ENCODE results near the gene CACNA1S.
A peak's percentile ranks its signal among the peaks of the same experiment; 100 is the strongest.

The CACNA1S gene

DNA sequence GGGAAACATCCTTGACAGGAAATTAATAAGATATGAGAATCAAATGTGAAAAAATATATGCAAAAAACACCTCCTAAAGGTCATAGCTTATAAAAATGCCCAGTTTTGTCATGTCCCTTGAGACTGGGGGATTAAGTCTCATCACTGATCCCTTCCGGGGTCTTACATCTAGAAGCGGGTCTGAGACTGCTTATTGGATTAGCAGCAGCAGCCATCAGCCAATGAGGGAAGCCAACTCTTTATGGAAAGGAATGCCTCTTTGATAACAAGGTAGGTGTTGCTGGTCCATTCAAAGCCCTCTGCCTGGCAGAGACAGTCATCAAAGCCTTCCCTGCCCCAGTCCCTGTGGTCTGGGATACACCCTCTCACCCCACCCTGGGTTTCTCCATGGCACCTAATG is 3.9 kb upstream of the CACNA1S start:
- FAIRE-seq: no peak
- DNase-seq (ENCODE audit: low spot score): no peak

DNA sequence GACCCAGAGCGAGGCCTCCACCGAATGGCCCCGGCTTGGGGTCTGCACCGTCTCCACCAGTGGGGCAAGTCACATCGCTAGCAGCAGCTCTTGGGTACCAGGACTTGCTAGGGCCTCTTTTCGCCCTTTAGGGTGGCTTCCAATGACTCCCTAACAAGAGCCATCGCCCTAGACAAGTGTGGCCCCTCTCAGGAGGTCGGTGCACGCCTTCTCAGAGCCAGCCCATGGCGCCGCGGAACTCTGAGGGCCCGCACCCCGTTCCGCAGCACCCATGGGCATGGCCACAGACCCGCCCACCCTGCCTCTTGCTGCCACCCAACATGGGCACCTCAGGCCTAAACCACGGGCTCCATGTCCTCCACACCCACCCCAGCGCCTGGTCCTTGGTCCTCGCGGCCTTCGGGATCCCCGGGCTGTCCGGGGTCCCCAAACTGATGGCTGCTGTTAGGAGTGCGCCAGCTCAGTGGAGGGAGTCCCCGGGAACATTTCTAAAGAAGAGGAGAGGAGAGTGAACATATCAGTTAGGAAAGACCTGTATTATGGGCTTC is 3.2 kb upstream of the CACNA1S start:
- FAIRE-seq (no peak), DNase-seq (ENCODE audit: low spot score) (no peak)

DNA sequence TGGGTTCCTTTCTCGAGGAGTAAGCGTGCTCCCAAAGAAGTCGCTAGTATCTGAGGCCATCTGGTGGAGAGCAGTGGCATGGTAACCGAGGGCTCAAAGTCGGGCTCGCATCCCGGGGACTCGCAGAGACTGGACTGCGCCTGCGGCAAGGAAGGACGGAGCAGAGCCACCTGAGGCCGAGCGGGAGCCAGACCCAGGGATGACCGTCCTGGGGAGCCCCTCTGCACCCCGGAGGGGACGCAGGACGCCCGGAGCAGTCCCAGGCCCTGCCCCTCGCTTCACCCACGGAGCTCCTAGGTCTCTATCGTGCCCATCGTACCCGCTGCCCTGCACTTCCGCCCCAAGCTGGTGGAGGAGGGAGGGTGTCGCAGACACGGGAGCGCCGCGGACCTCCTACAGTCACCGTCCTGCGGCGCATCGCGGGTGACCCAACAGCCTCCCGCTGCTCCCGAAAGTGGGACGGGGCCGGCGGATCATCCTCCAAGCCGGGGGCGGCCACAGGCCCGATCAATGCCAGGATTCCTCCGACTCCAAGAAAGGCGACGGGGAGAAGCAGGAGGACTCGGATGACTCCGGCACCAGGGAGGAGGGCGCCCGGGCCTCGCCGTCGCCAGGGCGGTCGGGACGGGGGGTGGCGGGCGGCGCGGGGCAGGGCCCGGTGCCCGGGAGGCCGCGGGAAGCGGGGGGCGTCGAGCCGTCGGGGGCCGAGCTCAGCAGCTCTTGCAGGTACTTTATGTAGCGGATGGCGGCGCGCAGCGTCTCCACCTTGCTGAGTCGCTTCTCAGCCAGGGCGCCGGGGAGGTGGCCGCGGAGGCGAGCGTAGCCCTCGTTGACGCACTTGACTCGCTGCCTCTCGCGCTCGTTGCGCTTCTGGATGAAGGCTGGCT is 2.3 kb upstream of the CACNA1S start:
- FAIRE-seq: peak; percentile 91
- DNase-seq (ENCODE audit: low spot score): peak; percentile 96

DNA sequence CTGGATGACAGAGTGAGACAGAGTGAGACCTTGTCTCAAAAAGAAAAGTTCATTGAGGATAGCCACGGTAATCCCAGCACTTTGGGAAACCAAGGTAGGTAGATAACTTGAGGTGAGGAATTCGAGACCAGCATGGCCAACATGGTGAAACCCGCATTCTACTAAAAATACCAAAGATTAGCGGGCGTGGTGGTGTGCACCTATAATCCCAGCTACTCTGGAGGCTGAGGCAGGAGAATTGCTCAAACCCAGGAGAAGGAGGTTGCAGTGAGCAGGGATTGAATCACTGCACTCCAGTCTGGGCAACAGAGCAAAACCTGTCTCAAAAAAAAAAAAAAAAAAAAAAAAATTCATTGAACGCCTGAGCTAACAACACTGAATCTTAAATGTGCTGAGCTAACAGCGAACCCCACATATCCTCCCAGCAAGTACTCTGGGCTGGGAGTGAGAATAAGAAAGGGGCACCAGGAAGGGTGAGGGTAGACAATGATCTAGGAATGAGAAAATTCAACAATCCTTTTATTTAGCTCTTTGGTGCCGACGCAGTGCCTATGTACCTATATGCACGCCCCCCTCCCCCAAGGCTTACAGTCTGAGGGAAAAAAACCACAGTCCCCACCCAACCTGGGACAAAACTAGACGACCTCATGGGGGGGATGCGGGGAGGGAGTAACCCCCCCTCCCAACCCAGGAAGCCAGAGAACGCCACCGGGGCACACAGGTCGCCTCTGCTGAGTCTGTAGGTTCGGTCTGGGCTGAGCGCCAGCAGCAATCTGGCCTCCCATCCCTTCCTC is 1.4 kb upstream of the CACNA1S start:
- no peak for DNase-seq (ENCODE audit: low spot score)
- FAIRE-seq: no peak

DNA sequence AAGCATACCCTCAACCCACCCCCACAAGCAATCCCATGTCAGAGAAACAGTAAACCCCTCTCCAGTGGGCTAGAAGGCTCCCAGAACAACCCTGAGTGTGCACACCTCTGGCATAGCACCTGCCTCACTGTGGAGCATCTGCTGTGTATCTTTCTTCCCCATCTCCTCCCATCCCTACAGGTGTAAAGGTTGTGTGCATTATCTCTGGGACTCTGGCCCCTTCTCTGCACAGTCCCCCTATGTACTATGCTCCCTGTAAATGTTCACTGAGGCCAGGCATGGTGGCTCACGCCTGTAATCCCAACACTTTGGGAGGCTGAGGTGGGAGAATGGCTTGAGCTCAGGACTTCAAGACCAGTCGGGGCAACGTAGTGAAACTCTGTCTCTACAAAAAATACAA is 700 bp upstream of the CACNA1S start:
- FAIRE-seq (no peak), DNase-seq (ENCODE audit: low spot score) (no peak)

DNA sequence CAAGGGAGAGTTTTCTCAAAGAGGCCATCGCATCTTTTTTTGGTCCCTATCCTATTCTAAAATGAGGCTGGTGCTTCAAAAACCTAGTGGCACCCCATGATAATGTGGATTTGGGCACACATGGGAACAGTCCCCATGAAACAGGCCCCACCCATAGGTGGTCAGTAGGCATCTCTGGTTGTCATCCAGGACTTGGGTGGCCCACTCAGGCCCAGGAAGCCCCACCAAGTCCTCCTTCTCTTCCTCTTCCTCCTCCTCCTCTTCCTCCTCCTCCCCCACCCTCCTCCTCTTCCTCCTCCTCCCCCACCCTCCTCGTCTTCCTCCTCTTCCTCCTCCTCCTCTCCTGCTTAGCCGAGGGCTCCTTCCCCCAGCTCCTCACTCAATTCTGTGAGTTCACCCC is 554 bp downstream of the CACNA1S start:
- DNase-seq (ENCODE audit: low spot score): no peak
- no peak for FAIRE-seq

DNA sequence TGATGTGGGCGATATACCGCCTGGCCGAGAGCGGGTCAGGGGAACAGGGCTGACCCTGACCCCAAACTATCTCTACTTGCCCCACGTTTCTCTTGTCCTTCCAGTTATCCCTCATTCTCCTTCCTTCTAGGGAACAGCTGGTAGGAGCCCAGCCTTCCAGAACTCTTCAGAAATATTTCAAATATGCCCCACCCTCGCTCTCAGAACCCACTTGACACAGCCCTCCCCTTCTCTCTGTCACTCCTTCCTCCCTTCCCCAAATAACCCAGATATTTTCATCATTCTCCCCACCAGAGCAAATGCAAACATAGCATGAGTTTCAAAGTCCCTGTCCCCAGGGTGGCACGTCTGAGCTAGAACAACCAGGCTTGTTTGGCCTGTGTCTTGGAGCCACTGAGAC is 1.1 kb downstream of the CACNA1S start:
- FAIRE-seq: no peak
- no peak for DNase-seq (ENCODE audit: low spot score)

DNA sequence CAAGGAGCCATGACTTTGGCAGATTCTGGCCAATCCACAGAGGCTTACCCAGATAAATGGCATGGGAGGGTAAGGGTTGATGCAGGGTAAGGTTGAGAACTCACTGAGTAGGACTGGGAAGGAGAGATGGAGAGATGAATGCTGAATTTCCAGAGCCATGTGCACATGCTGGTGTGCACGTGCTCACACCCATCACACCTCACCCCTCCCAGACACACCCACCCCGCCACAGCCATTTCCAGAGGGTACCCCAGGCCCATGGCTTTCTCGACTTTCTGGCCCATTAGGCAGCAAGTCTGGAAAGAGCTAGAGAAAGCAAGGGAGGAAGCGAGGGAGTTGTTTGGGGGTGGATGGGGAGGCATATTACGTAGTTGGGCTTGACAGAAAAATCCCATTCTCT is 1.6 kb downstream of the CACNA1S start:
- DNase-seq (ENCODE audit: low spot score) (no peak), FAIRE-seq (no peak)

DNA sequence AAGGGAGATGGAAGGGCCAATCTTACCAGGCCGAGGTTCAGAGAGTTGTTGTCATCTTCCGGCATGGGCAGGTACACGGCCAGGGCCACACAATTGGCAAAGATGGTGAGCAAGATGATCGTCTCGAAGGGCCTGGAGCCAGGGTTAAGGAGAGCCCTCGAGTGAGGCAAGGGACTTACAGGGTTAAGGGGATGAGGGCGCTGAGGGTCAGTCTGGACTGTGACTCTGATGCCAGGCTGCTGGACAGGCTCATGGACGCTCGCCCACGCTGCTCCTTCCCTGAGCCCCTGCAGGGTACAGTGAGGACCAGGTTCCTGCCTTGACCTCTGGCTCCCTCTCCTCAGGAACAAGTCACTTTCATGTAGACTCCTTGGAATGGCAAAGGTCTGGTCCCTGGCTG is 2.1 kb downstream of the CACNA1S start:
- no peak for DNase-seq (ENCODE audit: low spot score)
- no peak for FAIRE-seq

DNA sequence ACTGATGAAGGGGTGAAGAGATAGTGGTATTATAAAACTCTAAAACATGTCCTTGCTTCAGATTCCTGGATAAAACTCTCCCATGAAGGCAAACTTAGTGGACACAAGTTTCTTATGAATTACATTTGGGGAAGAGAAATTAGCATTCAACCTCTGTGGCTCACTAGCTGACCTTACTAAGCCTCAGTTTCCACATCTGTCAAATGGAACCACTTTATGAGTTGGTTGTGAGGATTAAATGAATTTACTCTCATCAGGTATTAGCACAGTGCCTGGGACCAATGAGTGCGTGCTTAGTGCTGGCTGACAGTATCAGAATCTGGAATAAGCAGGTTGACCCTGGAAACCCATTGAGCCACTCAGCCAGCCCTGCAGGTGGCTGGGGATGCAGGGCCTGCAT is 2.6 kb downstream of the CACNA1S start:
- FAIRE-seq (no peak), DNase-seq (ENCODE audit: low spot score) (no peak)

DNA sequence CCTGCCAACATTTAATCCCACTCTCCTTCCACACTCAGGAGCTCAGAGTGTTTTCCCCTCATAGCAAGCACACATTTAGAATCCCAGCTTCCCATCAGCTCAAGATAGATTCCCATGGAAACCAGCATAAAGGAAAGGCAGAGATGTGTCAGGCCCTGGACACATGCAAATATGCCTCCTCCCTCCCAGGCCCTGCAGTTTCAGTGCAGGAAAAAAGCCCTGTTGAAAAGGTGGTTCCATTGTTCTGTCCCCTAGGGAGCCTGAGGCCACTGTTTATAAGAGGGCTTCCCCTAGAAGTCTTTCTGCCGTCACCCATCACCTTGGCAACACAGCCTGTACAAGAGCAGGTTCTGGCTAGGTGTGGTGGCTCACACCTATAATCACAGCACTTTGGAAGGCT is 3.6 kb downstream of the CACNA1S start:
- DNase-seq (ENCODE audit: low spot score) (no peak), FAIRE-seq (no peak)

DNA sequence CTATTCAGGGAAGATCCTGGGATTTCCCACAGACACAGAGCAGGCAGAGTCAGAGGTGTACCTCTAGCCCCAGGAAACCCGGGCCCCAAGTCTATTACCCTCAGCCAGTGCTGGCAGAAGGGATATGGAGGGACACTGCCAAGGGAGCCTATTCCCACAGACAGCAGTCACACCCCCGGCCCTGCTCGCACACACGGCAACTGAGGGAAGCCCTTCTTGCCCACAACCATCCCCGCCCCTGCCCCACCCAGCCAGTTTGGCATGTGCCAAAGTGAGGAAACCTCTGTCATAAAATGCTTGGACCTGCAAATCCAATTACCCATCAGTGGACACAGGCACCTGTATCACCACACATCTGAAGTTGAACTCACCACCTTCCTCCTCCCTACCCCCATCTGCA is 6.5 kb downstream of the CACNA1S start:
- FAIRE-seq: no peak
- no peak for DNase-seq (ENCODE audit: low spot score)

DNA sequence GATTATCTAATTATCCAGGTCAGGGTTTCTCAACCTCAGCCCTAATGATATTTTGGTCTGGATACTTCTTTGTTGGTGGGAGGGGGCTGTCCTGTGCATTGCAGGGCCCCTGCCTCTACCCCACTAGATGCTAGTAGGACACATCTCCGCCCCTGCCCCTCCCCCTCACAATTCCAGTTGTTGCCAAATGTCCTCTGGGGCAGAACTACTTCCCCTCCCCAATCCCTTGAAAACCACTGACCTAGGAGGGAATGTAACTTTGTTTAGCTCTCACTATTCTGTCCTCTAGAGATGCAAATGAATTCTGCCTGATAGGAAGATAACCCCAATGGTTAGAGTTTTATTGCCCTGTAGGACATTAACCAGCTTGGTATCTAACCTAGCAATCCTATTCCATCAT is 8.1 kb downstream of the CACNA1S start:
- DNase-seq (ENCODE audit: low spot score) (no peak), FAIRE-seq (no peak)

DNA sequence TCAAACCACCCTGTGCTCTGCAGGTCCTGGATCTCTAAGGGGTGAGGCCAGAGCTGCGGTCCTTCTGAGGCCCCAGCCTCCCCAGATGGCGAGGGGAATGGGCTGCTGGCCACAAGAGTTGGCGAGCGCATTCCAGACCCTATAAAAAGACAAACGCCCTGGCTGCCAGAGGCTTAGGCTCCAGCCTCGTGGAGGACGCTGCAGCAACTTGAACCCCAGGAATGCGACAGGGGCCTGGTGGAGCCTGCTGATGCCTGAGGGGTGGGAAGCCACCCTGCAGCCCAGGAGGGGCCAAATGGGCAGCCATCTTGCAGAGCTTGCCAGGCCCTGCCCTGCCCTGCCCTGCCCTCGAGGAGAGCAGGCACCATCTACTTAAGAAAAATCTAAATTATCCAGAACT is 8.6 kb downstream of the CACNA1S start:
- no peak for DNase-seq (ENCODE audit: low spot score)
- FAIRE-seq: no peak

DNA sequence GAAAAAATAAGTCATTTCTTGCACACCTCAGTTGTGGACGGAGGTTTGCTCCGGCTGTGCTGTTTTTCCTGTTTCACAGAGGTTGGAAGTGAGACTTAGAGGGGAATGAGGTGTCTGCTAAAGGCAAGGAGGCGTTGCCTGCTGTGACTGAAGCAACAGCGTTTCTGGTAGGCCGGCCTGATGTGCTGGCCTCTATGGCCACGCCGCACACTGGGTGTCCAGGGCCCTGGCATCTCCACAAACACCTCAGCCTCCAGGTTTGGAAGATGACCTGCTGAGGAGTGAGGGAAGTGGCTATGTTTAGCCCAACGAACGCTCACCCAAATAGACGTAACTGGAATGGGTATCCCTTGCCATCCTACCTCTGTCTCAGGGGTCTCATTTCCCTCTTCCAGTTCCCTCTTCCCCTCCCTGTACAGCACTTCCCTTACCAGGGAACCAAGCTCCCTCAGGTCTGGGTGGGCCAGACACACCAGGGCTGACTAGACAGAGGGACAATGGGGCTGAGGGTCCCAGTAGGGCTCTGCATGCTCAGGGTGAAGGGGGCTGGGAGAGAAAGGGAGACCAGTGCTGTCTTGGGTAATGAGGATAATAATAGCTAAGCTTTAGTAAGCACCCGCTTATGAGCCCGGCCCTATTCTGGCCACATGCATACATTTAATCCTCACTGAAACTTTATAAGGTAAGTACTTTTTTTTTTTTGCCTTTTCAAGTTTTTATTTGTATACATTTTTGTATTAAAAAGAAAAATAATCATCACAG is 11.9 kb downstream of the CACNA1S start:
- FAIRE-seq (no peak), DNase-seq (ENCODE audit: low spot score) (no peak)

DNA sequence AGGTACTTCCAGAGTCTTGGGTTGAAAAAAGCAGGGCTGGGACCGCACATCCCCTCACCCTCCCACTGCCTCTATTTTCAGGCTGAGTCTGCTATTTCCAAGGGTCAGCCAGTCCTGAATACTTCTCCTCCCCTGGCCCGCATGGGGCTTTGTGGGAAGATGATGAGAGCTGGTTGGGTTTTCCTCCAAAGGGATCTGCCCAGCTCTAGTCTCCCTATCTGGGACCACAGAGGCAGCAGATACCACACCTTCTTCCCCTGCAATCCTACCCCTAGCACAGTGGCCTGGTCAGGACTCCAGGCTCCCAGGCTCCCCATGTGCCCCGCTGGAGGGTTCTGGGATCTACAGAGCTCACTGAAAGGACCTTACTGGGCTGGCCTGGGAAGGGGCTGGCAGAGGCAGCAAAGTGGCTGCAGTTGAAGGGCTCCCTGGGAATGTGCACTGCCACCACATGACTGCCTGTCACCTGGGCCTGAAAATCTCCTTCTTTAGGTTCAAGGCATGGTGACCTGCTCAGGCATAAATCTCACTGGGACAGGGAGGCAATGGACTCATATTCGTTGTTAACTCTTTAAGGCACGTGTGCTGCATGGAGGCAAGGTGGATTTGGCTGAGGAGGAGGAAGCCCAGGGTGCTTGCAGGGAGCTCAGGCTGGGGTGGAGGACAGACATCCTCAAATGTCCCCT is 13.1 kb downstream of the CACNA1S start:
- no peak for FAIRE-seq
- DNase-seq (ENCODE audit: low spot score): no peak

DNA sequence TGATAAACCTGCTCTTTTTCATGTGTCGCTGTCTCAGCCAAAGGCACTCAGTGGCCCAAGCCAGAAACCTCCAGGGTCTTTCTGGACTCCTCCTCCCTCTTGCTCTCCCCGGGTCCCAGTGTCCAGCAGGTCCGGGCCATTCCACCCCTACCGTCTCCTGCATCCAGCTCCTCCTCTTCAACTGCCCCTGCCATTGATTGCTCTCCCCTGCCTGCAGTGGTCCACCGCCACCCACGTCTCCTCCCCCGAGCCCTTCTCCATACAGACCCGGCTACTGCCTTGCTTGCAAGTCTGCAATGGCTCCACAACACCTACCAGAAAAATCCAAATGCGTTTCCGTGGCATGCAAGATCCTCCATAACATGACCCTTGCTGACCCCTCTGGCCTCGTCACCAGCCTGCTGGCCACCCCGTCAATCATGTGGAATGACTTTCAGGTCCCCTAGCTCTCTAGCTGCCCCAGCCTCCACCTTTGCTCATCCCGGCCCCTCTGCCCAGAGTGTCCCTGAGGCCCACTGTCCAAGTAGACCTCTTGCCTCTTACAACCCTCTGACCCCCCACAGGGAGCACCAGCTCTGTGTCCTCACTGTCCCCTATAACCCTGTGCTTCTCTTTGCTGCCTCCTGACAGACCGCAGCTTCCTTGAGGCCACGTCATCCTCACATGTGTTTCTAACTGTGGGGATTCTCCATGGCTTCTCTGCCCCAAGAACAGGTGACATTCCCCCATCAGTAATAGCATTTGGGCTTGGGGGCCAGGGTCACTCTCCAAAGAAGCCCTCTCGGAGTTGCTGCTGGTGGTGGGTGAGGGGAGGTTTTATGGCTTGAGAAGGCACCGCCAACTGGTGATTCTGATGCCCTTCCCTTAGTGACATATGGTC is 15.0 kb downstream of the CACNA1S start:
- FAIRE-seq (no peak), DNase-seq (ENCODE audit: low spot score) (no peak)

DNA sequence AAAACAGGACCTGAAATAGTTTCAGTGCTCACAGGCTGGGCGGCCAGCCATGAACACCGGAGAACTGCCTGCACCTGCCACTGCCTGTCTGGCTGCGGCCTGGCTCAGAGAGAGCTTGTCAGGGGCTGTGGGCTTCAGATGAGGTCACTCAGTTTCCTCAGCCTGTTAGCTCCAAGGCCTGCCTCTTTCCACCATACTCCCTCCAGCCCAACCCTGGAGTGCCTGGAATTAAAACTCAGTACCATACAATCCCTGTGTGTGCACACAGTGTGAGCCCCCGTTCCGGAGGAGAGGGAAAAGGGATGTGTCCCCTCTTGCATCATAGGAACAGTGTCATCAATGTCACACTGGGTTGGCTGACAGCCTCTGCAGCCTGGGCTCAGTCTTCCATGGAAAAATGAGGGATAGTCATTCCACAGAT is 16.2 kb downstream of the CACNA1S start:
- no peak for DNase-seq (ENCODE audit: low spot score)

DNA sequence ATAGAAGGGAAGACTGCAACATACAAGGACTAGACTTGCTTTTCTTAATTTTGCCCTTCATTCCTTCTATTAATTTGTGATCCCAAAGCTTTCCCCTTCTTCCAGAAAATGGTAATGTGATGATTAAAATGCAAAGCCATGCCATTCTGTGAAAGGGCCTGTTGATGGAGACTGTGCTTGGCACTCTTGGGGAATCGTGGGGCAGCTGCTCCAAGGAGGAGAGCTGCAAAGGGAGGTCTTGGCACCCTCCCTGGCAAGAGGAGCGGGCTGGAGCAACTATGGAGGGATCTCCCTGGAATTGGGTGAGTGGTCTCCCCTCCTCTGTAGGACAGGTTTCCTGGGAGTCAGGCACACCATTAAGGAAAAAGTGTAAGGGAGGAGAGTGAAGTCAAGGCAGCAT is 16.6 kb downstream of the CACNA1S start:
- DNase-seq (ENCODE audit: low spot score) (no peak), FAIRE-seq (no peak)

More for the DNA sequence above, 16.2 kb downstream of the CACNA1S start:
- peak; percentile 59 for FAIRE-seq

DNA sequence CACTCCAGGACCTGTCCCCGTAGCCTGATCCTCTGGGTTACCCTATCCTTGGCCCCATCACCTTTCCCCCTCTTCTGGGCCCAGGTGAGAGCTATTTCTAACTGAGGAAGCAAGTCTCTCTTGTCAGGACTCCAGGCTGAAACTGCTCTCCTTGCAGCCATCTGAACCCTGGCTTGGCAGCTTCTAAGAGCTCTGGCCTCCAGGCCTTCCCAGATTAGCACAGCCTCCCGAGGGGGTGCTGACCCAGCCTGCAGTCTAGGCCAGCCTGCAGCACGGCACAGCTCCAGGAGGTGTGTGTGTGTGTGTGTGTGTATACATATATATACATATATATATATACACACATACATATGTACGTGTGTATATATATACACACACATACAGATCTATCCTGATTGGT is 17.4 kb downstream of the CACNA1S start:
- no peak for DNase-seq (ENCODE audit: low spot score)
- FAIRE-seq: no peak
